ENCODE results near the gene ARL4C. TPM values are rescaled to one million over a fixed set of nuclear protein-coding genes. Genes with fewer than 3 reads are reported as not detected.

Gene ARL4C
- polyA plus RNA-seq, 1 experiment = 15.0 TPM

DNA sequence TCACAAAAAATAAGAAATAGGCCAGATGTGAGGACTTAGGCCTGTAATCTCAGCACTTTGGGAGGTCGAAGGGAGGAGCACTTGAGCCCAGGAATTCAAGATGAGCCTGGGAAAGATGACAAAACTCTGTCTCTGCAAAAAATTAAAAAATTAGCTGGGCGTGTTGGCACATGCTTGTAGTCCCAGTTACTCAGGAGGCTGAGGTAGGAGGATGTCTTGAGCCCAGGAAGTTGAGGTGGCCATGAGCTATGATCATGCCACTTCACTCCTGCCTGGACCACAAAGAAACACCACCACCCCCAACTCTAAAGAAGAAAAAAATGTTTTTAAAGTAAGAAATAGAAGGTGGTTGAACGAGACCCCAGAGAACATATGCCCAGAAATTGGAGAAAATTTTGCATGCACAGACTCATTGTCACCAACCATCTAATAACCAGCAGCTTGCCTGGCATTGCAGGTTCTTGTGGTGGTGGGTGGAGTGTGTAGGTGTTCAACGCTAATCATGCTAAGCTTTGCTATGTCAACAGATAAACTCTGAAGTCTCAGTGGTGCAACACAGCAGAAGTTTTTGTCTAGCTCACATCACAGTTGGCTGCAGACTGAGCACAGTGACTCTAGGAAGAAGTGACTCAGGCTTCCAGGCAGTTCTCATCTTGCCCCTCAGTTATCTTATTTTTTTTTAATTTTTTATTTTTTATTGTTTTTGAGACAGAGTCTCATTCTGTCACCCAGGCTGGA lies 18.6 kb downstream of the ARL4C start:
- CTCF ChIA-PET = no interaction called here

GRCh38 chr2:234476766-234477165 lies 20.1 kb downstream of the ARL4C start:
- no peaks in the 10 kb centered on the region for H3K27me3 ChIP-seq (ENCODE audit: control insufficient read depth, insufficient read depth, low read length)
- ChIA-PET POLR2A (no interaction called here), CTCF (no interaction called here)
- H3K4me3 ChIP-seq (ENCODE audit: low read depth, low read length) = no peak overlapping the region
- no peak for DNase-seq (ENCODE audit: low read depth, low spot score)
- H3K9me3 ChIP-seq (ENCODE audit: control insufficient read depth, insufficient read depth, low read length) = peaks cover 10% of the 10 kb centered on the region
- TF ChIP-seq, protein P1, sequence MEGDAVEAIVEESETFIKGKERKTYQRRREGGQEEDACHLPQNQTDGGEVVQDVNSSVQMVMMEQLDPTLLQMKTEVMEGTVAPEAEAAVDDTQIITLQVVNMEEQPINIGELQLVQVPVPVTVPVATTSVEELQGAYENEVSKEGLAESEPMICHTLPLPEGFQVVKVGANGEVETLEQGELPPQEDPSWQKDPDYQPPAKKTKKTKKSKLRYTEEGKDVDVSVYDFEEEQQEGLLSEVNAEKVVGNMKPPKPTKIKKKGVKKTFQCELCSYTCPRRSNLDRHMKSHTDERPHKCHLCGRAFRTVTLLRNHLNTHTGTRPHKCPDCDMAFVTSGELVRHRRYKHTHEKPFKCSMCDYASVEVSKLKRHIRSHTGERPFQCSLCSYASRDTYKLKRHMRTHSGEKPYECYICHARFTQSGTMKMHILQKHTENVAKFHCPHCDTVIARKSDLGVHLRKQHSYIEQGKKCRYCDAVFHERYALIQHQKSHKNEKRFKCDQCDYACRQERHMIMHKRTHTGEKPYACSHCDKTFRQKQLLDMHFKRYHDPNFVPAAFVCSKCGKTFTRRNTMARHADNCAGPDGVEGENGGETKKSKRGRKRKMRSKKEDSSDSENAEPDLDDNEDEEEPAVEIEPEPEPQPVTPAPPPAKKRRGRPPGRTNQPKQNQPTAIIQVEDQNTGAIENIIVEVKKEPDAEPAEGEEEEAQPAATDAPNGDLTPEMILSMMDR (IDR thresholded peaks at IDR 0.05; ENCODE audit: low read depth, low read length) = no peak
- H3K27ac ChIP-seq (ENCODE audit: low read depth, low read length) = no peak overlapping the region

More for the DNA sequence above, 18.6 kb downstream of the ARL4C start:
- H3K27me3 ChIP-seq (ENCODE audit: control insufficient read depth, insufficient read depth, low read length) = no peaks in the 10 kb centered on the region
- H3K27ac ChIP-seq (ENCODE audit: low read depth, low read length) = no peak overlapping the region
- TF ChIP-seq, protein P1 (IDR thresholded peaks at IDR 0.05; ENCODE audit: low read depth, low read length) = no peak
- peaks cover 2% of the 10 kb centered on the region for H3K9me3 ChIP-seq (ENCODE audit: control insufficient read depth, insufficient read depth, low read length)
- POLR2A ChIA-PET = no interaction called here
- no peak overlapping the region for H3K4me3 ChIP-seq (ENCODE audit: low read depth, low read length)
- DNase-seq (ENCODE audit: low read depth, low spot score) = no peak

- H3K4me3 ChIP-seq (ENCODE audit: low read depth, low read length) = no peak overlapping the region
- ChIA-PET POLR2A (no interaction called here), CTCF (interaction anchor here (0.5 kb wide), 1 partner anchor 467 kb away, joined by 3 read pairs; no protein-coding TSS in a partner anchor)
- DNase-seq (ENCODE audit: low read depth, low spot score) = no peak
- TF ChIP-seq, protein P1 (IDR thresholded peaks at IDR 0.05; ENCODE audit: low read depth, low read length) = no peak
- no peaks in the 10 kb centered on the region for H3K27me3 ChIP-seq (ENCODE audit: control insufficient read depth, insufficient read depth, low read length)
- H3K9me3 ChIP-seq (ENCODE audit: control insufficient read depth, insufficient read depth, low read length) = peaks cover 12% of the 10 kb centered on the region
- H3K27ac ChIP-seq (ENCODE audit: low read depth, low read length) = no peak overlapping the region
These were observed 22.2 kb downstream of the ARL4C start for GRCh38 chr2:234474654-234475053.

DNA sequence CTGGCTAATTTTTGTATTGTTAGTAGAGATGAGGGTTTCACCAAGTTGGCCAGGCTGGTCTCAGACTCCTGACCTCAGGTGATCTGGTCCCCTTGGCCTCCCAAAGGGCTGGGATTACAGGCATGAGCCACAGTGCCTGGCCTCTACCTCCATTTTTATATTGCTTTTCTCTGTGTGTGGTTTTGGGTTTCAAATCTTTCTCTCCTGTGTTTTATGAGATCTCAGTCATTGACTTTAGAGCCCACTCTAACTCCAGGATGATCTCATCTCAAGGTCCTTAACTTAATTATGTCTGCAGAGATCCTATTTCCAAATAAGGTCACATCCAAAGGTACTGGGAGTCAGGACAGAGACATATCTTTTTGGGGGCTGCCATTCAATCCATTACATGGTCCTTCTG lies 24.7 kb downstream of the ARL4C start:
- ChIA-PET CTCF (no interaction called here), POLR2A (no interaction called here)
- H3K27ac ChIP-seq (ENCODE audit: low read depth, low read length) = no peak overlapping the region
- no peaks in the 10 kb centered on the region for H3K27me3 ChIP-seq (ENCODE audit: control insufficient read depth, insufficient read depth, low read length)
- no peak for DNase-seq (ENCODE audit: low read depth, low spot score)
- no peak overlapping the region for H3K4me3 ChIP-seq (ENCODE audit: low read depth, low read length)
- peaks cover 14% of the 10 kb centered on the region for H3K9me3 ChIP-seq (ENCODE audit: control insufficient read depth, insufficient read depth, low read length)
- TF ChIP-seq, protein P1 (IDR thresholded peaks at IDR 0.05; ENCODE audit: low read depth, low read length) = no peak

DNA sequence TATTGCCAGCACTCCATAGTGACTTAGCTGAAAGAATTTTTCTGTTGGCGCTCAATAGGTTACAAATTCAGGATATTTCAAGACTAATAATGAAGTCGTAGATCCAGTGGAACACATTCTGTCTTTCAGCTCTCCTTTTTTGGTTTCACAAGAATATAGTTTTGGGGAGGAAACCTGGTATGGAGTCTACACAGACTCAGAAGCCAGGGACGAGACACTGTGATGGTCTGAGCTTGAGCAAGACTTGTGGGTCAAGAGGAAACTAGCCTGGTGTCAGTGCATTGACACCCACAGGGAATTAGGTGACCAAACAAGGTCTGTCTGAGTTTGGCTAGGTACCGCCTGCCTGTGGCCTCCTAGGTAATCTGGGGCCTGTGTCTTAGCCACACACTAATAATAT lies 26.9 kb downstream of the ARL4C start:
- Histone ChIP-seq H3K27me3 (ENCODE audit: control insufficient read depth, insufficient read depth, low read length) (no peaks in the 10 kb centered on the region), H3K9me3 (ENCODE audit: control insufficient read depth, insufficient read depth, low read length) (peaks cover 23% of the 10 kb centered on the region), H3K27ac (ENCODE audit: low read depth, low read length) (no peak overlapping the region), H3K4me3 (ENCODE audit: low read depth, low read length) (no peak overlapping the region)
- DNase-seq (ENCODE audit: low read depth, low spot score) = no peak
- POLR2A ChIA-PET = no interaction called here
- CTCF ChIA-PET = interaction anchor here (0.6 to 1.6 kb wide), 2 partner anchors 335 to 504 kb away, joined by 3 to 5 read pairs; no protein-coding TSS in a partner anchor
- TF ChIP-seq, protein P1 (IDR thresholded peaks at IDR 0.05; ENCODE audit: low read depth, low read length) = no peak

Measured in AG04450 (cell line).